SK-N-MC (cell line): Measurements from ENCODE around the gene KLHL29.

ENCODE experiments used
- EZH2 ChIP-seq: fragments of 200-600 bp; sonication (generic); IDR thresholded peaks from one replicate; pipeline ENCODE4 v1.6.1; 2017; ENCODE audit warnings: antibody characterized with exemption
- FOXP2 ChIP-seq: optimal IDR thresholded peaks from 2 replicates; pipeline ENCODE3; 2011; ENCODE audit warnings: mild to moderate bottlenecking, moderate library complexity; ENCODE audit not compliant: insufficient read depth; ENCODE audit errors: extremely low read length, control extremely low read depth
- POLR2AphosphoS5 ChIP-seq: IDR thresholded peaks from 2 replicates; pipeline ENCODE4 v1.6.1; 2012; ENCODE audit warnings: mild to moderate bottlenecking, low read depth, low read length, borderline replicate concordance

GRCh38 chr2:23409248-23409647, 24.3 kb downstream of the KLHL29 start:
- no peak for TF ChIP-seq EZH2
- no peak for TF ChIP-seq POLR2AphosphoS5
- no peak for TF ChIP-seq FOXP2
